Measurements from ENCODE around the gene CYP2A6. TPM values are rescaled to one million over a fixed set of nuclear protein-coding genes. Genes with fewer than 3 reads are reported as not detected.

CYP2A6 gene
- polyA plus RNA-seq, 1 experiment = not detected

GRCh38 chr19:40809358-40810086 lies 40.7 kb downstream of the CYP2A6 start:
- ChIA-PET CTCF (no interaction called here), POLR2A (interaction anchor here (1.1 kb wide), 1 partner anchor 31 kb away, joined by 6 read pairs; the partner anchor contains the start of gene RAB4B)
- H3K27ac ChIP-seq (ENCODE audit: low read depth, low read length) = no peak overlapping the region

GRCh38 chr19:40808497-40808896 lies 41.8 kb downstream of the CYP2A6 start:
- Histone ChIP-seq H3K9me3 (ENCODE audit: control insufficient read depth, insufficient read depth, low read length) (peaks cover 7% of the 10 kb centered on the region; the same call in 1 of the 2 replicates), H3K27ac (ENCODE audit: low read depth, low read length) (no peak overlapping the region), H3K4me3 (ENCODE audit: low read depth, low read length) (no peak overlapping the region), H3K27me3 (ENCODE audit: control insufficient read depth, insufficient read depth, low read length) (no peaks in the 10 kb centered on the region)
- CTCF ChIA-PET = no interaction called here
- POLR2A ChIA-PET = interaction anchor here (1.1 kb wide), 1 partner anchor 30 kb away, joined by 6 read pairs; the partner anchor contains the start of gene RAB4B
- DNase-seq (ENCODE audit: low read depth, low spot score) = no peak
- TF ChIP-seq CTCF (IDR thresholded peaks at IDR 0.05; ENCODE audit: low read depth, low read length) = no peak

More at GRCh38 chr19:40809358-40810086, 40.7 kb downstream of the CYP2A6 start:
- no peak for TF ChIP-seq CTCF (IDR thresholded peaks at IDR 0.05; ENCODE audit: low read depth, low read length)
- H3K4me3 ChIP-seq (ENCODE audit: low read depth, low read length) = no peak overlapping the region
- no peak for DNase-seq (ENCODE audit: low read depth, low spot score)
- no peaks in the 10 kb centered on the region for H3K27me3 ChIP-seq (ENCODE audit: control insufficient read depth, insufficient read depth, low read length)
- peaks cover 7% of the 10 kb centered on the region; the same call in 1 of the 2 replicates for H3K9me3 ChIP-seq (ENCODE audit: control insufficient read depth, insufficient read depth, low read length)

GRCh38 chr19:40808021-40808325 lies 42.3 kb downstream of the CYP2A6 start:
- ChIA-PET POLR2A (no interaction called here), CTCF (interaction anchor here (1.6 kb wide), 1 partner anchor 146 kb away, joined by 15 read pairs; no protein-coding TSS in a partner anchor)
- no peaks in the 10 kb centered on the region for H3K27me3 ChIP-seq (ENCODE audit: control insufficient read depth, insufficient read depth, low read length)
- H3K9me3 ChIP-seq (ENCODE audit: control insufficient read depth, insufficient read depth, low read length) = peaks cover 7% of the 10 kb centered on the region; the same call in 1 of the 2 replicates
- TF ChIP-seq CTCF (IDR thresholded peaks at IDR 0.05; ENCODE audit: low read depth, low read length) = no peak
- H3K4me3 ChIP-seq (ENCODE audit: low read depth, low read length) = no peak overlapping the region
- DNase-seq (ENCODE audit: low read depth, low spot score) = no peak
- H3K27ac ChIP-seq (ENCODE audit: low read depth, low read length) = no peak overlapping the region

GRCh38 chr19:40807147-40808020 lies 42.9 kb downstream of the CYP2A6 start:
- peak; percentile 33 for TF ChIP-seq CTCF (IDR thresholded peaks at IDR 0.05; ENCODE audit: low read depth, low read length)
- Histone ChIP-seq H3K27ac (ENCODE audit: low read depth, low read length) (peak overlapping the region; percentile 31), H3K4me3 (ENCODE audit: low read depth, low read length) (no peak overlapping the region), H3K9me3 (ENCODE audit: control insufficient read depth, insufficient read depth, low read length) (peaks cover 7% of the 10 kb centered on the region; the same call in 1 of the 2 replicates), H3K27me3 (ENCODE audit: control insufficient read depth, insufficient read depth, low read length) (no peaks in the 10 kb centered on the region)
- CTCF ChIA-PET = interaction anchor here (0.6 to 1.6 kb wide), 11 partner anchors 9 to 149 kb away, joined by 3 to 15 read pairs (median 6); no protein-coding TSS in a partner anchor
- POLR2A ChIA-PET = interaction anchor here (0.6 to 1.6 kb wide), 5 partner anchors 9 to 169 kb away, joined by 3 to 8 read pairs (median 4); partner anchors contain the start of gene EGLN2
- no peak for DNase-seq (ENCODE audit: low read depth, low spot score)

All from AG04450 (cell line).